Mesenchymal stem cell (in vitro differentiated cells and primary cell): Measurements from ENCODE around the gene TAS1R2.

Experiments
- DNase-seq: peaks from one replicate; pipeline ENCODE4 v3.0.0-alpha.2; 2013
- H2AFZ ChIP-seq: one replicate; pipeline ENCODE4 v1.6.1; 2013; ENCODE audit warnings: low read depth, mild to moderate bottlenecking, control low read depth, inconsistent platforms, low read length, moderate library complexity
- H2AK5ac ChIP-seq: 2 replicates; pipeline ENCODE4 v1.6.1; 2013; ENCODE audit warnings: low read length, moderate library complexity, mild to moderate bottlenecking, inconsistent platforms; ENCODE audit not compliant: severe bottlenecking
- H2BK120ac ChIP-seq: one replicate; pipeline ENCODE4 v1.6.1; 2013; ENCODE audit warnings: low read depth, mild to moderate bottlenecking, inconsistent platforms, low read length, moderate library complexity
- H2BK12ac ChIP-seq, 2 experiments: one replicate each; pipeline ENCODE4 v1.6.1; 2013; ENCODE audit warnings: inconsistent platforms in 2 of 2, low read length in 2 of 2, mild to moderate bottlenecking in 2 of 2, moderate library complexity in 2 of 2, control low read depth in 1 of 2
- H2BK15ac ChIP-seq: one replicate; pipeline ENCODE4 v1.6.1; 2013; ENCODE audit warnings: mild to moderate bottlenecking, low read depth, inconsistent platforms; ENCODE audit not compliant: poor library complexity, severe bottlenecking
- H2BK5ac ChIP-seq: 2 replicates; pipeline ENCODE4 v1.6.1; 2013; ENCODE audit warnings: low read depth, mild to moderate bottlenecking, low read length, control low read depth, inconsistent platforms; ENCODE audit not compliant: poor library complexity, severe bottlenecking
- H3K14ac ChIP-seq, 2 experiments: one replicate each; pipeline ENCODE4 v1.6.1; 2013; ENCODE audit warnings: inconsistent platforms in 2 of 2, low read length in 2 of 2, control low read depth in 1 of 2, mild to moderate bottlenecking in 1 of 2, moderate library complexity in 1 of 2
- H3K18ac ChIP-seq, 2 experiments: one replicate each; pipeline ENCODE4 v1.6.1; 2013; ENCODE audit warnings: inconsistent platforms in 2 of 2, low read length in 2 of 2, control low read depth in 1 of 2, low read depth in 1 of 2, mild to moderate bottlenecking in 1 of 2
- H3K23ac ChIP-seq, 2 experiments: one replicate each; pipeline ENCODE4 v1.6.1; 2013; ENCODE audit warnings: inconsistent platforms in 2 of 2, low read length in 2 of 2, mild to moderate bottlenecking in 2 of 2, moderate library complexity in 2 of 2, control low read depth in 1 of 2
- H3K27ac ChIP-seq: 2 replicates; pipeline ENCODE4 v1.5.1; 2013; ENCODE audit warnings: mild to moderate bottlenecking, moderate library complexity, low read length, control low read depth, inconsistent platforms; ENCODE audit not compliant: poor library complexity, severe bottlenecking
- H3K27me3 ChIP-seq, 2 experiments: 2 replicates each; pipeline versions ENCODE4 v1.6.1 to v1.7.0; 2013; ENCODE audit warnings: low read length in 2 of 2, mild to moderate bottlenecking in 2 of 2, moderate library complexity in 2 of 2, control low read depth in 1 of 2, inconsistent platforms in 1 of 2; ENCODE audit not compliant: control insufficient read depth in 1 of 2, insufficient read depth in 1 of 2
- H3K36me3 ChIP-seq, 2 experiments: 2 replicates each; pipeline versions ENCODE4 v1.6.1 to v1.7.0; 2013; ENCODE audit warnings: low read length in 2 of 2, control low read depth in 1 of 2, inconsistent platforms in 1 of 2, low read depth in 1 of 2, mild to moderate bottlenecking in 1 of 2; ENCODE audit not compliant: insufficient read depth in 2 of 2, control insufficient read depth in 1 of 2
- H3K4ac ChIP-seq, 2 experiments: one replicate each; pipeline ENCODE4 v1.6.1; 2013; ENCODE audit warnings: inconsistent platforms in 2 of 2, low read length in 2 of 2, mild to moderate bottlenecking in 2 of 2, moderate library complexity in 2 of 2, control low read depth in 1 of 2, low read depth in 1 of 2
- H3K4me1 ChIP-seq: 2 replicates; pipeline ENCODE4 v1.6.1; 2013; ENCODE audit warnings: low read depth, low read length, control low read depth; ENCODE audit not compliant: control insufficient read depth, insufficient read depth
- H3K4me2 ChIP-seq: 2 replicates; pipeline ENCODE4 v1.6.1; 2013; ENCODE audit warnings: low read length, mild to moderate bottlenecking, inconsistent platforms; ENCODE audit not compliant: poor library complexity, severe bottlenecking
- H3K4me3 ChIP-seq, 2 experiments: 2 replicates each; pipeline versions ENCODE4 v1.5.1 to v1.7.0; 2013; ENCODE audit warnings: low read length in 2 of 2, mild to moderate bottlenecking in 2 of 2, control low read depth in 1 of 2, low read depth in 1 of 2; ENCODE audit not compliant: insufficient read depth in 1 of 2
- H3K79me1 ChIP-seq: replicated peaks from 2 replicates; pipeline ENCODE4 v1.6.1; 2013; ENCODE audit warnings: mild to moderate bottlenecking, control low read depth, low read length, inconsistent platforms; ENCODE audit not compliant: poor library complexity, severe bottlenecking
- H3K9ac ChIP-seq: 2 replicates; pipeline ENCODE4 v1.7.0; 2013; ENCODE audit warnings: mild to moderate bottlenecking, low read length, moderate library complexity
- H3K9me3 ChIP-seq: 2 replicates; pipeline ENCODE4 v1.7.0; 2013; ENCODE audit warnings: mild to moderate bottlenecking, low read length; ENCODE audit not compliant: control insufficient read depth
- H4K8ac ChIP-seq: one replicate; pipeline ENCODE4 v1.6.1; 2013; ENCODE audit warnings: inconsistent platforms, mild to moderate bottlenecking, low read length, moderate library complexity
- H4K91ac ChIP-seq: one replicate; pipeline ENCODE4 v1.6.1; 2013; ENCODE audit warnings: mild to moderate bottlenecking, low read length, inconsistent platforms
- WGBS: methylation state at CpG from one replicate; pipeline ENCODE4 v1.1.7; 2013; ENCODE audit warnings: mixed read lengths; 5-methylcytosine and 5-hydroxymethylcytosine counted together

The TAS1R2 gene

GRCh38 chr1:18811733-18812452 is 47.6 kb downstream of the TAS1R2 start:
- Histone ChIP-seq H3K23ac (no peak overlapping the region), H2AK5ac (no peak overlapping the region), H3K9ac (no peak overlapping the region), H3K4ac (no peak overlapping the region), H3K4me3 (no peak overlapping the region), H3K4me2 (no peak overlapping the region), H3K9me3 (no peaks in the 10 kb centered on the region), H3K14ac (no peak overlapping the region), H3K4me1 (peaks cover 1% of the 10 kb centered on the region), H3K27ac (no peak overlapping the region), H4K91ac (no peak overlapping the region), H2BK120ac (no peak overlapping the region), H2BK15ac (no peak overlapping the region), H2BK12ac (no peak overlapping the region), H2AFZ (no peak overlapping the region), H4K8ac (no peak overlapping the region), H2BK5ac (no peak overlapping the region), H3K18ac (no peak overlapping the region), H3K36me3 (no peaks in the 10 kb centered on the region), H3K27me3 (peaks cover 19 to 48% of the 10 kb centered on the region in 2 experiments), H3K79me1 (no peaks in the 10 kb centered on the region)
- 68% methylated on average over 7 of the region's 7 CpGs for WGBS
- no peak for DNase-seq

- H3K4me1 ChIP-seq: no peaks in the 10 kb centered on the region
- no peak overlapping the region for H2BK15ac ChIP-seq
- H2BK12ac ChIP-seq: no peak overlapping the region
- no peak overlapping the region for H3K9ac ChIP-seq
- H4K91ac ChIP-seq: no peak overlapping the region
- peaks cover 15 to 37% of the 10 kb centered on the region in 2 experiments for H3K27me3 ChIP-seq
- H3K79me1 ChIP-seq: no peaks in the 10 kb centered on the region
- H3K36me3 ChIP-seq: no peaks in the 10 kb centered on the region
- no peak overlapping the region for H2BK120ac ChIP-seq
- H4K8ac ChIP-seq: no peak overlapping the region
- H3K14ac ChIP-seq: no peak overlapping the region
- H3K4me2 ChIP-seq: no peak overlapping the region
- no peaks in the 10 kb centered on the region for H3K9me3 ChIP-seq
- no peak overlapping the region for H3K27ac ChIP-seq
- no peak overlapping the region for H3K4me3 ChIP-seq
- no peak overlapping the region for H2BK5ac ChIP-seq
- WGBS: 70% methylated on average over 15 of the region's 16 CpGs
- H3K18ac ChIP-seq: no peak overlapping the region
- no peak for DNase-seq
- H3K4ac ChIP-seq: no peak overlapping the region
- no peak overlapping the region for H3K23ac ChIP-seq
- no peak overlapping the region for H2AFZ ChIP-seq
- no peak overlapping the region for H2AK5ac ChIP-seq
Observed at GRCh38 chr1:18809953-18810899, 49.2 kb downstream of the TAS1R2 start.

- Histone ChIP-seq H3K9me3 (no peaks in the 10 kb centered on the region), H3K18ac (no peak overlapping the region), H3K4ac (no peak overlapping the region), H3K79me1 (no peaks in the 10 kb centered on the region), H4K91ac (no peak overlapping the region), H3K4me1 (no peaks in the 10 kb centered on the region), H3K27ac (no peak overlapping the region), H2BK15ac (no peak overlapping the region), H4K8ac (no peak overlapping the region), H3K4me3 (no peak overlapping the region), H2BK5ac (no peak overlapping the region), H3K36me3 (no peaks in the 10 kb centered on the region), H2BK12ac (no peak overlapping the region), H3K27me3 (peaks cover 10 to 43% of the 10 kb centered on the region in 2 experiments), H2AFZ (no peak overlapping the region), H3K9ac (no peak overlapping the region), H3K14ac (no peak overlapping the region), H2AK5ac (no peak overlapping the region), H2BK120ac (no peak overlapping the region), H3K4me2 (no peak overlapping the region), H3K23ac (no peak overlapping the region)
- DNase-seq: no peak
- 72% methylated on average over 8 of the region's 8 CpGs for WGBS
Observed at GRCh38 chr1:18808550-18808949, 50.9 kb downstream of the TAS1R2 start.
